Dermis blood vessel endothelial cell (primary cell): ENCODE measurements around the gene BMP3. TPM values are rescaled to one million over a fixed set of nuclear protein-coding genes. Genes with fewer than 3 reads are reported as not detected.
"Not testable (repeated sequence)": the region's sequence is repeated elsewhere in the genome, so short reads cannot be mapped to it uniquely, and the experiment has no call there.

Experiments
- DNase-seq: peaks from one replicate; pipeline ENCODE4 v3.0.0; 2010
- total RNA-seq: library from RNA; depleted of rRNA; stranded (reverse); fragments of >200 nt; gene quantifications from 2 replicates; pipeline ENCODE4 v1.2.3, GENCODE V29; 2014

Gene BMP3
- total RNA-seq, result not detected in 2 replicates

- DNase-seq, result no peak
These were observed at the start of gene BMP3 for GRCh38 chr4:81030061-81030980. TSS of gene BMP3 (plus strand) at chr4:81030708. CDS start at chr4:81031285, 577 bp downstream.

GRCh38 chr4:80986011-80986410 is 44.5 kb upstream of the BMP3 start:
- no peak for DNase-seq

GRCh38 chr4:80989921-80990544 is 40.5 kb upstream of the BMP3 start:
- DNase-seq, result peak; percentile 66

DNA sequence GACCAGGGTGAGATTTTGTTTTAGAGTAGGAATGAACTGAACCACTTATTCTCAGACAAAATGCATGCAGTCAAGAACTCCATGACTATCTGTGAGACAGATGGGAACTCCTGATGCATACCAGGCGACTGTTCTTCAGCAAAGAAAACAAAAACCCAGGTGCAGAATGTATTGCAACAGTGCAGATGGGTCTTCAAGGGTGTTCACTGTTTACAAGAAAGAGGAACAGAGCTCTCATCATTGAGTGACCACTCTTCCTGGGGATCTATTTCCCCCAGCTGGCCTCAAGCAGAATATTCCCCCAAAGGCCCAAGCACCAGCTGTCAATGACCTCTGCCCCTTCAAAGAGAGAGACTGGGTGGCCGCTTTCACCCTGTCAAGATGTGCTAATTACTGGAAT is 39.7 kb upstream of the BMP3 start:
- DNase-seq, result no peak

DNA sequence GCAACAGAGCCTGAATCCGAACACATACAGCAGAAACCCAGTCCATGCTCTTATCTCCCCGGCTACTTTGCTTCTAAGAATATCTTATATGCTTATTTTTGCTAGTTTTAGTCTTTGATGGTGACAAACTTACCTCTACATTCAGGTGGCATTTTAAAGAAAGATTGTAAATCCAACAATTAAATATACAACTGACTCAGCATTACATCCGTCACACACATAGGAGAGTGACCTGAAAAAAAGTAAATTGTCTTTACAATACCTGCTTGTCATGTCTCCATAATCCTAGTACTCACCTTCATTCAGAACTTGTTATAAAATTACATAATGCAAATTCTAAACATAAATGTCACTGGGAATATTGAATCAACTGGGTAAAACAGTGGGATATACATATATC is 30.6 kb upstream of the BMP3 start:
- DNase-seq, result no peak

DNA sequence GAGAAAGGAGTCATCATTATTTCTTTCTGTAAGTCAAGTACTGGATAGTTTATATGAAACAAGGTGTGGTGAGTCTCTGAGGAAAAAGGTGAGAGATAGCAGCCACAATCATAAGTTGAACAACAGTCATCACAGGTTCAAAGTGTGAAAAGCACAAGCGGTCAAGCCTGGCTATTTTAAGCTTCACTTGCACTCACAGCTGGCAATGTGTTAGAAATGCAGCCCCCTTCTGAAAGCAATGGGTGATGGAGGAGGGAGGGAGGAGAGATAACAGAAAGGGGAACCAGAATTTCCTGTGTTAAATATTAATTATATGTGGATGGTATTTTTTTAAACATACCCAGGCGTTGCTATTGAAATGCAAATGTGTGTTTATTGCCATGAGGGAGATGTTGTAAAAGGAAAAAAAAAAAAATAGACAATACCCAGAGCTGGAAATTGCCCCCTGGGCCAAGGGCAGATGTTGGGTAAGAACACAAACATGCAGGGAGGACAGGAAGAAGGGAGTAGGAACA is 26.9 kb upstream of the BMP3 start:
- DNase-seq, result no peak

GRCh38 chr4:81007417-81007816 is 23.1 kb upstream of the BMP3 start:
- no peak for DNase-seq

GRCh38 chr4:81016566-81016965 is 13.9 kb upstream of the BMP3 start:
- not testable (repeated sequence) for DNase-seq

DNA sequence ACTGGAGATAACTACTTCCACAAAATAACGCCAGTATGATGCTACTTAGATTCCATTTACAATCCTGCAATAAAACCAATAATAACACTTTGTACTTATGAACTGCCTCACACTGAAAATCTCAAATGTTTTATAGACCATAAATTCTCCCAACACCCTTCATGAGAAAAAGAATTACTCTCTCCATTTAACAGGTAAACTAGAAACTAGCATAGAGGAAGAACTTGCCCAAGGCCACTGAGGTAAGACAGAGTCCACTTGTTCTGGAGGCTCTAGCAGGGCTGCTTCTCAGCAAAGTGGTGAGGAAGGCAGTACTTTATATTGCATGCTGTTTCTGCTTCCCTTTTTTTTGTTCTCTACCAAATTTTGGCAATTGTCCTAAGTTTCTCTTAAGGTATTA is 11.5 kb upstream of the BMP3 start:
- DNase-seq, result no peak

- DNase-seq, result no peak
These were observed 9.2 kb upstream of the BMP3 start for GRCh38 chr4:81021142-81021944.

DNA sequence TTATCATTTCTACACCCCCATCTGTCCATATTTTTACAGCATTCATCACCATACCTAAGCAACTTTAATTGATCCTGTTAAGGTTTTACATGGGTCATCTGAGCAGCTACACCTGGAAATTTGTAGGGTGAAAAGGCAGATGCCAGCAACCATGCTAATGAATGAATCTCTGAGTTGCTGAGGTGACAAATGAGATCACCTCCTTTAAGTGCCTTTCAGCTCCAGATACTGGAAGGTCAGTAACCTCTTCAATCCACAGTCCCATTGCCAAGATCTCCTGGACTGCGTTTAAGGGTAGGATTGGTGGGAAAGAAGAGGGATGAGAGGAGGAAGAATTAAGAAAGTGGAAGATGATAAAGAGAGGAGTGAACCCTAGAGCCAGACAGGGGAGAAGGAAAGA is 8.5 kb upstream of the BMP3 start:
- no peak for DNase-seq

GRCh38 chr4:81023484-81023883 is 7.0 kb upstream of the BMP3 start:
- no peak for DNase-seq

- no peak for DNase-seq
These were observed 678 bp downstream of the BMP3 start for GRCh38 chr4:81030981-81031791.

DNA sequence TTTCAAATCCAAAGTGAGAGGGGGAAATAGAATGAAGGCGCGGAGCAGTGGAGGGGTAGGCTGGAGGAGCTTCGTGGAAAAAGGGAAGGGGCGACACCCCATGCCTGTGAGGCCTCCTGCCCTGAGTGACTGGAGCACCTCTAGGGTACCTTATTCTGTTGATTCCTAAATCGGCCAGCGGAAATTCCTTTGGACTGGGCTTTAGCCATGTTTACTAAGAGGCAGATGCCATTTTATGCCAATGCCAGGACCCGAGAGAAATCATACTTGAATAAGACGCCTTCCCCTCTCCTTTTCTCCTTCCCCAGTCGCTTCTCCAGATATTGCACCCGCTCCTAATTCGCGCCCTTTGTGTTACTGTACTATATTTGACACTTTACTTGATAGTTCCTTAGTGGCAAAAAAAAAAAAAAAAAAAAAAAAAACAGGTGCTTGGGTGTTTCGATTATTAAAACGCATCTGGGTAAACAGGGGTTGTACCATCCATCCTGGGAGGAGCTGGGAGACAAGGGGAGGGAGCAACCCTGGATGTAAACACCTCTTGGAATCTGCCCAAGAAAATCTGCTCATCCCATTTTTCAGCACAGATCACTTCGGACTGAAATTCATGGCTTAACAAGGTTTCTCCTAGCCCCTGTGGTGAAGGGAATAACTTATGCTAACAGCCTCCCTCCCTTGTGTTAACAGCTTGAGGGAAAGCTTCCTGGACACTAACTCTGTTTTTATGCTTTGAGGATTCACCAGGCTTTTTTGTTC is 1.5 kb downstream of the BMP3 start:
- no peak for DNase-seq

DNA sequence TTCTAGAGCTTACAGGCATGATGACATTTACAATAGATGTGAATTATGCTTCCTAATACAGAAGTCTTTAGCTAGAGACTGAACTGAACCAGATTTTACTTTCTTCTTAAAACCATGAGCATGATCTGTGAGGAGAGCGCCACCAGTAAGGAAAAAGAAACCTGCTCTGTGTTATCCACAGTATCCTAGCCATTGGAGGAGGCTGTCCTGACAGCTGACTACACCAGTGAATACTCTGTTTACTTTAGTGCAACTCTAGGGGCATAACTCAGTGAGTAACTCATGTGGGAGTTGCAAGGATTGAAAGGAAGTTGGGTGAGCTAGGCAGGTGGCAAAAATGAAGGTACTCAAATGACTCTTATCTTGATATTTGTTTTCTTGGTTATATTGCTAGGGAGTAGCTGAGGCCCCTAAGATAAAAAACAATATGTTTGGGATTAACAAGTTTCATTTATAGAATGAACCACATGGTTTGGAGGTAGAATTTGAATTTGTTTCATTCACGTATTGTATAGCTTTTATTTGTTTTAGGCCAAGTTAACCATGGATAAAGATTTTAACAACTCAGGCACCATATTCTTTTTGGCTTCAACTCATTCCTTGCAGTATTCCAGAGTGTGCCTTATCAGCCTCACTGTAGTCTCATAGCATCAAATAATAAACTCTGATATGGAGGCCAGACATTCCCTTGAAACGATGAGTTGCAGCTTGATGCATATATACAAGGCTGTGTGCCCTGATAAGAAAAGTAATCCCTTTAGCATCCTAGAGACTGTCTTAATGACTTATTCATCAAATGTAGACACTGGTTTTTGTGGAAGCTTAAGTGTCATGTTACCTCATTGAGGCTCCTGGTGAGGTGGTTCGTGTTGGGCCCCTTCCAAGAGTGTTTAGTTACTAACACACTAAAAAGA is 2.5 kb downstream of the BMP3 start:
- no peak for DNase-seq

GRCh38 chr4:81038636-81039350 is 8.3 kb downstream of the BMP3 start:
- no peak for DNase-seq

DNA sequence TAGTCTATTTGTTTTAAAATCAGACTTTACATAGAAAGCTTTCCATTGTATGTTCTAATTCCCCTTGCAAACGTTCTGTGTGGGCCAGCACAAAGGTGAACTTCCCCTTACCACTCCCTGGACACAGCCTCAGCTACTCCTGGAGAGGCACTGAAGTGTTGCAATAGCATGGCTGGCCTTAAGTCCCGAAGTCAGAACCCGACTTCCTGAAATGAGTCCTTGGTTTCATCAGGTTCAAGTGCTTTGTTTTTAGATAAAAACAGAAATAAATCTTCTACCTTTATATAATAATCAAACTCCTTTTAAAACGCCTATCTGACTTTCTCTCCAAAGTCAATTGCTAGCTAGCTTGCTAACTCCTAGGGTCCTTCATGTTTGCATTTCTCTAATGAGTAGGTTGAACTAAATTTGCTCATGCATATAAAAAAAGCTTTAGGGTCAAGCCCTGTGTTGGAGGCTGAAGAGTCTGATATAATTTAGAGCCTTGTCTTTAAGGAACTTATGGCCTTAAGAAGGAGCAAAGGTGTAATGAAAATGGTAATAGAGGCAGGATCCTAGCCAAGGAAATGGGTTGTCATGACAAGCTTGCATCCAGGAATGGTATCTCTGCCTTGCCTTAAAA is 9.0 kb downstream of the BMP3 start:
- DNase-seq, result no peak

DNA sequence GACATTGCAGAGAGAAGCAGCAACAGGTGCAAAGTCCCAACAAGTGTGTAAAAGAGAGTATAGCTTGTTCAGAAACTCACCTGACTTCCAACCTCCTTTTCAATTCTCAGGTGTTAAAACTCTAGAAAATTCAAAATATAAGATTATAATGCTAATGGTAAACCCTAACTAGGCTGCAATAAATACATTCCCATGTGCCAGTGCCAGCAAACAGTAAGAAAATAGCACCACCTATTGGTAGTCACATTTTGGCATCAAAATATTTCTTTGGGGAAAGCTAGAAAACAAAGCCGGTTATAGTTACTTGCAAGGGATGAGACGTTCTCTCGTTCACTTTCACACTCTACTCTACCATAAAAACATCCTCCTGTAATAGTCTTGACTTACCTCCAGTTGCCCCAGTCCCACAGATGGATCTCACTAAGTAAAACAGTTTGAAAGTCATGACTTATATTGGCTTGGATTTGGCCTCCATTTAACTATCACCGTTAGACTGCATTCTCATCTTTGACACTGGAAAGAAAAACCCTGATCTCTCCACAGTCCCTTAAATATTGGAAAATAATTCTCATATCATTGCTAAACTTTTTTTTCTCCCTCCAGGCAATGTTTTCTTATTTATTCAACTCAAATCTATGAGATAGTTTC is 9.6 kb downstream of the BMP3 start:
- DNase-seq, result peak; percentile 31
